B cell (primary cell): ENCODE results near the gene AP4S1.

Experiments
- EZH2 ChIP-seq: IDR thresholded peaks from 2 replicates; pipeline ENCODE4 v1.6.1; 2012; ENCODE audit warnings: borderline replicate concordance, low read depth, mild to moderate bottlenecking, moderate library complexity, low read length; ENCODE audit not compliant: insufficient read depth, poor library complexity, severe bottlenecking
- TF ChIP-seq, protein P1 (sequence below): fragments of 200-600 bp; IDR thresholded peaks from one replicate; pipeline ENCODE4 v1.8.0; 2022; ENCODE audit warnings: antibody characterized with exemption, mild to moderate bottlenecking

DNA sequence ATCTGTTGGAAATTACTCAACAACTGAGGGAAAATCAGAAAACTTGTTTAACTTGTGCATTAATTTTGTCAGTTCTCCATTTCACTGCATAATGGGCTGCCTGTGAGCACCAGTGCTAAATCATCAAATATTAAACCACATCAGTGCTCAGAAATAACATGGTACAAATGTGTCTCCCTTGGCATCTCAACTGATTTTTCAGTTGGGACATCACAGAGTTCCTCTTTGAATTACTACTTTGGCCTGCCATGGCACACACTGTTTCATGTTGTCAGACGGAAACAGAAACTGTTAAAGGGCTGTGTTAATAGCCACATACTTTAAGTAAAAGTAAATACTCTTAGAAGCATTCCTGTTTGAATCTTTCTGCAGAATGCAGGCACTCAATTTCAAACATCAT lies 42.8 kb downstream of the AP4S1 start:
- no peak for TF ChIP-seq EZH2
- TF ChIP-seq, protein P1, sequence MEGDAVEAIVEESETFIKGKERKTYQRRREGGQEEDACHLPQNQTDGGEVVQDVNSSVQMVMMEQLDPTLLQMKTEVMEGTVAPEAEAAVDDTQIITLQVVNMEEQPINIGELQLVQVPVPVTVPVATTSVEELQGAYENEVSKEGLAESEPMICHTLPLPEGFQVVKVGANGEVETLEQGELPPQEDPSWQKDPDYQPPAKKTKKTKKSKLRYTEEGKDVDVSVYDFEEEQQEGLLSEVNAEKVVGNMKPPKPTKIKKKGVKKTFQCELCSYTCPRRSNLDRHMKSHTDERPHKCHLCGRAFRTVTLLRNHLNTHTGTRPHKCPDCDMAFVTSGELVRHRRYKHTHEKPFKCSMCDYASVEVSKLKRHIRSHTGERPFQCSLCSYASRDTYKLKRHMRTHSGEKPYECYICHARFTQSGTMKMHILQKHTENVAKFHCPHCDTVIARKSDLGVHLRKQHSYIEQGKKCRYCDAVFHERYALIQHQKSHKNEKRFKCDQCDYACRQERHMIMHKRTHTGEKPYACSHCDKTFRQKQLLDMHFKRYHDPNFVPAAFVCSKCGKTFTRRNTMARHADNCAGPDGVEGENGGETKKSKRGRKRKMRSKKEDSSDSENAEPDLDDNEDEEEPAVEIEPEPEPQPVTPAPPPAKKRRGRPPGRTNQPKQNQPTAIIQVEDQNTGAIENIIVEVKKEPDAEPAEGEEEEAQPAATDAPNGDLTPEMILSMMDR = no peak
